Suprapubic skin (tissue), 4 donors: ENCODE data around the gene MAGI1. TPM values are rescaled to one million over a fixed set of nuclear protein-coding genes. Genes with fewer than 3 reads are reported as not detected.

Experiments
- DNase-seq, 2 donors: peaks; one replicate each; pipeline ENCODE4 v3.0.0-alpha.2; 2019; ENCODE audit warnings: low spot score in 2 of 2
- H3K27ac ChIP-seq: fragments of 200-600 bp; sonication (generic); one replicate; pipeline ENCODE4 v1.5.1; 2019
- H3K27me3 ChIP-seq: fragments of 200-600 bp; sonication (generic); one replicate; pipeline ENCODE4 v1.5.1; 2019
- H3K36me3 ChIP-seq: fragments of 200-600 bp; sonication (generic); one replicate; pipeline ENCODE4 v1.5.1; 2019
- H3K4me1 ChIP-seq: fragments of 200-600 bp; sonication (generic); one replicate; pipeline ENCODE4 v1.5.1; 2019
- H3K4me3 ChIP-seq: fragments of 200-600 bp; sonication (generic); one replicate; pipeline ENCODE4 v1.5.1; 2019; ENCODE audit warnings: mild to moderate bottlenecking
- H3K9me3 ChIP-seq: fragments of 200-600 bp; sonication (generic); one replicate; pipeline ENCODE4 v1.5.1; 2019
- CTCF ChIP-seq, 2 donors: fragments of 200-600 bp in 1 of 2; fragments of 450-650 bp in 1 of 2; sonication (generic) in 1 of 2; IDR thresholded peaks; one replicate each; pipeline ENCODE4 v1.5.1; 2016 to 2019; ENCODE audit warnings: antibody characterized with exemption in 2 of 2, mild to moderate bottlenecking in 1 of 2, moderate library complexity in 1 of 2
- EP300 ChIP-seq: sonication (generic); formaldehyde crosslinking; IDR thresholded peaks from one replicate; pipeline ENCODE4 v1.6.1; 2017; ENCODE audit warnings: antibody characterized with exemption
- POLR2A ChIP-seq, 2 donors: fragments of 450-650 bp; IDR thresholded peaks; one replicate each; pipeline ENCODE4 v1.6.1; 2017; ENCODE audit warnings: antibody characterized with exemption in 2 of 2, mild to moderate bottlenecking in 2 of 2, moderate library complexity in 2 of 2
- POLR2AphosphoS5 ChIP-seq, 3 donors: sonication (generic); formaldehyde crosslinking; IDR thresholded peaks; one replicate each; pipeline ENCODE4 v1.6.1; 2017; ENCODE audit warnings: antibody characterized with exemption in 3 of 3
- WGBS: methylation state at CpG from one replicate; pipeline ENCODE4 v1.1.5; 2018; 5-methylcytosine and 5-hydroxymethylcytosine counted together
- total RNA-seq, 4 donors: library from RNA; depleted of rRNA; stranded (reverse); fragments of >200 nt; gene quantifications; one replicate each; pipeline ENCODE4 v1.1.0, GENCODE V29; 2016

The MAGI1 gene
- total RNA-seq, 4 donors from 2014 or later = 37.9 to 71.5 (median 48.6) TPM

GRCh38 chr3:65907232-65908130, 131.2 kb downstream of the MAGI1 start:
- DNase-seq = no peak
- TF ChIP-seq CTCF (IDR thresholded peaks at IDR 0.05) = no peak
- no peak for TF ChIP-seq EP300
- no peak for TF ChIP-seq POLR2A (IDR thresholded peaks at IDR 0.05)
- no peak for TF ChIP-seq POLR2AphosphoS5 (IDR thresholded peaks at IDR 0.05)
- Histone ChIP-seq H3K4me3 (no peak overlapping the region), H3K36me3 (no peaks in the 10 kb centered on the region), H3K4me1 (peaks cover 2% of the 10 kb centered on the region), H3K27me3 (no peaks in the 10 kb centered on the region), H3K9me3 (no peaks in the 10 kb centered on the region), H3K27ac (no peak overlapping the region)
- 87% methylated on average over 9 of the region's 9 CpGs for WGBS

- no peaks in the 10 kb centered on the region for H3K27me3 ChIP-seq
- H3K27ac ChIP-seq = no peak overlapping the region
- H3K4me3 ChIP-seq = no peak overlapping the region
- no peak for DNase-seq
- H3K36me3 ChIP-seq = no peaks in the 10 kb centered on the region
- peaks cover 17% of the 10 kb centered on the region for H3K4me1 ChIP-seq
- TF ChIP-seq EP300 = no peak
- no peak for TF ChIP-seq CTCF (IDR thresholded peaks at IDR 0.05)
- TF ChIP-seq POLR2AphosphoS5 (IDR thresholded peaks at IDR 0.05) = no peak
- TF ChIP-seq POLR2A (IDR thresholded peaks at IDR 0.05) = no peak
- WGBS = 73% methylated on average over 2 of the region's 2 CpGs
- H3K9me3 ChIP-seq = no peaks in the 10 kb centered on the region
These were observed 132.9 kb downstream of the MAGI1 start for GRCh38 chr3:65905771-65906170.

DNA sequence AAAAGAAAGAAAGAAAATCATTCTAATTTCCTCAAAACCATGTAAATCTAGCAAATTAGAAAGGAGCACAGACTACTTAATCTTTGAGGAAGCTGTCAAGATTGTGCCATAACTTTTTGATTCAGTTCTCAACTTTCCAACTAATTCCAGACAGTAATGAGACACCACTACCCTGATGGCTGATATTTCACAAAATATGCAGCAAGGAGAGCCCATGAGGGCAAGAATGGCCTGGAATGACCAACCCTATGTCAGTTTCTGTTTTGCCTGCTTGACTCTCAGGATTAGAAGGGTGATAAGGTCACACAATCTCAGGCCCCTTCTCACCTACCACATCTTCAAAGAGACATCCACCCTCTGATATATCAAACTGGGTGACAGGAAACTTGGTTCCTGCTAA, 134.7 kb downstream of the MAGI1 start:
- DNase-seq = no peak
- peaks cover 21% of the 10 kb centered on the region for H3K4me1 ChIP-seq
- no peak overlapping the region for H3K4me3 ChIP-seq
- TF ChIP-seq EP300 (no peak), POLR2AphosphoS5 (IDR thresholded peaks at IDR 0.05) (no peak), POLR2A (IDR thresholded peaks at IDR 0.05) (no peak), CTCF (IDR thresholded peaks at IDR 0.05) (no peak)
- no peaks in the 10 kb centered on the region for H3K27me3 ChIP-seq
- H3K27ac ChIP-seq = no peak overlapping the region
- H3K36me3 ChIP-seq = no peaks in the 10 kb centered on the region
- no peaks in the 10 kb centered on the region for H3K9me3 ChIP-seq

DNA sequence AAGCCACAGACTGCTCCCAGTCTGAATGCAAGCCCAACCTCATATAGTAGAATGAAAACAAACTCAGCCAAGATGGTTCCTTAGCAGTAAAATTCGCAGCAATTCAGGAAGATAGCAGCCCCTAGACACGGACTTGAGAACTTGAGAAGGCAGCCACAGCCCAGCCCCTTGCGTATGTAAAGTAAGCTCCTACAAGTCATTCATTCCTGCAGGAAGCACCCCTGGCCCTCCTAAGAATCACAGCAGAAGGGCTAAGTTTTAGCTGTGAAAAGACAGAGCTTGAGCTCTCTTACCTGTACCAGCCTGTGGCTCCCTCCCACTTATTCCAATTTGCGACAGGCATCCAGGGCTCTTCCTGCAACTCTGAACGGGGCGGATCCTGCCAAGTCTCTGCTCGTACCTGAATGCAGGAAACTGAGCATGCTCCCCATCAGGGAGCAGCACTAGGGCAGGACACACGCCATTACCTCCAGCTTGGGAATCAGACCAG, 136.4 kb downstream of the MAGI1 start:
- Histone ChIP-seq H3K27ac (peak overlapping the region; percentile 88), H3K4me1 (peaks cover 21% of the 10 kb centered on the region), H3K4me3 (peak overlapping the region; percentile 41), H3K9me3 (no peaks in the 10 kb centered on the region), H3K27me3 (no peaks in the 10 kb centered on the region), H3K36me3 (no peaks in the 10 kb centered on the region)
- TF ChIP-seq POLR2AphosphoS5 (IDR thresholded peaks at IDR 0.05) = no peak
- no peak for TF ChIP-seq EP300
- TF ChIP-seq POLR2A (IDR thresholded peaks at IDR 0.05) = no peak
- no peak for TF ChIP-seq CTCF (IDR thresholded peaks at IDR 0.05)
- 61% methylated on average over 6 of the region's 8 CpGs for WGBS
- peak in 1 of 2 donors; percentile 70 for DNase-seq

DNA sequence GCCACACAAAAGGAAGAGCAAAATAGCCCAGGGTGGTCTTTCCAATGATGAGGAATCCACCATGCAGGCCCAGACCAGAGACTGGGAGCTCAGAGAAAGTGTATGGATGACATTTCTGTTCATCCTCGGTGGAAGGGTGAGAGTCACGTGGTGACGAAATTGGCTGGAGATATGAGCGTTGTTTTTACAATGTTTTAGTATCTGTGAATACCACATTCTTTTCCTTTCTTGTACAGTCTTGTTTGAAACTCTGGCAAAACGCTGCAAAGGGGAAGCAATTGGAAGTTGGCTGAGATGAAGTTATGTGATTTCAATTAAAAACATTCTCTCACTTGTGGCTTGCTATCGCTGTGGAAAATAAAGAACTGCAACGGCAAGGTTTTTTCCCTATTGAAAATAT, 137.5 kb downstream of the MAGI1 start:
- no peaks in the 10 kb centered on the region for H3K27me3 ChIP-seq
- WGBS = 14% methylated on average over 7 of the region's 7 CpGs
- TF ChIP-seq POLR2AphosphoS5 (IDR thresholded peaks at IDR 0.05) (no peak), POLR2A (IDR thresholded peaks at IDR 0.05) (no peak), EP300 (no peak), CTCF (IDR thresholded peaks at IDR 0.05) (no peak)
- H3K4me1 ChIP-seq = peaks cover 21% of the 10 kb centered on the region
- DNase-seq = no peak
- no peaks in the 10 kb centered on the region for H3K9me3 ChIP-seq
- H3K36me3 ChIP-seq = no peaks in the 10 kb centered on the region
- peak overlapping the region; percentile 41 for H3K4me3 ChIP-seq
- H3K27ac ChIP-seq = peak overlapping the region; percentile 88
